Measurements from ENCODE around the gene FAM161B.
"Not testable (repeated sequence)": the region's sequence is repeated elsewhere in the genome, so short reads cannot be mapped to it uniquely, and the experiment has no call there.

FAM161B gene, protein sequence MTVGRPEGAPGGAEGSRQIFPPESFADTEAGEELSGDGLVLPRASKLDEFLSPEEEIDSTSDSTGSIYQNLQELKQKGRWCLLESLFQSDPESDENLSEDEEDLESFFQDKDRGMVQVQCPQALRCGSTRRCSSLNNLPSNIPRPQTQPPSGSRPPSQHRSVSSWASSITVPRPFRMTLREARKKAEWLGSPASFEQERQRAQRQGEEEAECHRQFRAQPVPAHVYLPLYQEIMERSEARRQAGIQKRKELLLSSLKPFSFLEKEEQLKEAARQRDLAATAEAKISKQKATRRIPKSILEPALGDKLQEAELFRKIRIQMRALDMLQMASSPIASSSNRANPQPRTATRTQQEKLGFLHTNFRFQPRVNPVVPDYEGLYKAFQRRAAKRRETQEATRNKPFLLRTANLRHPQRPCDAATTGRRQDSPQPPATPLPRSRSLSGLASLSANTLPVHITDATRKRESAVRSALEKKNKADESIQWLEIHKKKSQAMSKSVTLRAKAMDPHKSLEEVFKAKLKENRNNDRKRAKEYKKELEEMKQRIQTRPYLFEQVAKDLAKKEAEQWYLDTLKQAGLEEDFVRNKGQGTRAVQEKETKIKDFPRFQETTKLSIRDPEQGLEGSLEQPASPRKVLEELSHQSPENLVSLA

DNA sequence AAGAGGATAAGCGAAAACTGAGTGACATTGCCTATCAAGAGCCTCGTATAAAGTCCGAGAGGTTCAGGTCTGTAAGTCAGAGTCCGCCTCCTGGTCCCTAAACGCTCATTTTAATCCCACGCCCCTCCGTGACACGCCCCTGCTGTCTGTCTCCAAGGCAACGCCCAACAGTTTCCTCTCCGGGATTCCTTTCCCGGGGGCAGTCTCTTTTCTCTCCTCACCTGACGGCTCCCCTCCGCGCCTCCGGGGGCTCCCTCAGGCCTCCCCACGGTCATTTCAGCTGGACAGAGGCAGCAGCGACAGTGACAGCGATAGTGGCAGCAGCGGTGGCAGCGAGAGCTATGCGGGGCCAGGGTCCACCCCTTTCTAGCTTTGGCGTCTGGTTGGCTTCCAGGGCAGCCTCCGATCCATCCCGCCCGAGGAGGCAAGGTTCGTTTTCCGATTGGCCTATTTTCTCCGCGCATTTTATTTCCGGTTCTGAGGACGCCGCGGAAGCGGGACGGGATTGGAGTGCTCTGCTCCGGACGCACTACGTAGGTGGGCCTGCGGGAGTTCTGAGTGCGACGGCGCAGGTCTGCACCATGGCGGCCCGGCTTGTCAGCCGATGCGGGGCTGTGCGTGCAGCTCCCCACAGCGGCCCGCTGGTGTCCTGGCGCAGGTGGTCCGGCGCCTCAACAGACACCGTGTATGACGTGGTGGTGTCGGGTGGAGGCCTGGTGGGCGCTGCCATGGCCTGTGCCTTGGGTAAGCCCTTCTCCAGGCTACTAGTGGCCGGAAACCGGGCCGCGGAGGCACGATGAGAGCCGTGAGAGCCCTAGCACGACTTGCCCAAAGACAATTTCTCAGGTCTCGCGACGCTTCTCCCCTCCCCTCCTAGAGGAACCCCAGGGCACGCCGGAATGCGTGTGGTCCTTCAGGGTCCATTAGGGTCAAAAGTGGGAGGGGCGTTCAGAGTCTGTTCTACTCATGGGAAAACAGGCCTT lies at the start of gene FAM161B, which contains the start of gene COQ6:
FAM161B (minus strand) TSS at position 343 of the 983 bp plus-strand sequence; CDS start at position 275, 68 bp downstream.
COQ6 (plus strand) TSS at position 551 of the 983 bp plus-strand sequence; CDS start at position 582, 31 bp downstream.
- DNase-seq (ENCODE audit: low spot score) = peak; percentile 94

DNA sequence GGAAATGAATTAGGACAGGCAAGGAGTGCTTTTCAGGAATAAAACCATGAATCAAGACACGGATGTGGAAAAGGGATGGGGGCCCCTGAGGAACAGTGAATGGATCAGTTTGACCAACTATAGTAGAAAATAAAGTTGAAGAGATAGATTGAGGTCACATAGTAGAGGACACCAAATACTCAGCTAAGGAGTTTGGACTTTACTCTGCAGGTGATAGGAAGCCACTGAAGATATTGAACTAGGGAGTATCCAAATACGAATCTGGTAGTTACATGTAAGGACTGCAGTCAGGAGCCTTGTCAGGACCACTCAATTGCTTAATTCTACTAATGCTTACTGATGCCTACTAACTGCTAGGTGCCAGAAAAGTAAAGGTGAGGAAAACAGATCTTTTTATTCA lies 48.8 kb upstream of the FAM161B start:
- DNase-seq (ENCODE audit: low spot score) = no peak

DNA sequence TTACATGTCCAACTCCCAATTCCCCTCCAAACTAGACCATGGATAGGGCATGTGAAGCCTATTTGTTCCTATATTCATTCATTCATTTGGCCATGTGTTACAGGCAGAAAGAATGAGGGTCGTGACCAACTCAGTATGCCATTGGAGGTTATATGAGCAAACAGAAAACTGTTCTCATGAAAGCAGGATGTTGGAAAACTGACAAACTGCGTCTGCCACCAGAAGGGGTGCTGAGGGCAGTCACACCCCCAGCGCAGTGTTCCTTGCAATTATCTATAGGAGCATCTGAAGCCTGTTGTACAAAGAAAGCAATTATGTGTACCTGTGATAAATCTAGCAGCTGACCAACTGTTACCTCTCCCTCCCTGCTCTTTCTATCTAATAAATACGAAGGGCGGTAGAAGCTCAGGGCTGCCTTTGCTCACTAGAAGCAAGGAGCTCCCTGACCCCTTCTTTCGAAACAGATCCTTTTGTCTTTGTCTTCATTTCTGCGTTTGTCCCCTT lies 48.1 kb upstream of the FAM161B start:
- no peak for DNase-seq (ENCODE audit: low spot score)

DNA sequence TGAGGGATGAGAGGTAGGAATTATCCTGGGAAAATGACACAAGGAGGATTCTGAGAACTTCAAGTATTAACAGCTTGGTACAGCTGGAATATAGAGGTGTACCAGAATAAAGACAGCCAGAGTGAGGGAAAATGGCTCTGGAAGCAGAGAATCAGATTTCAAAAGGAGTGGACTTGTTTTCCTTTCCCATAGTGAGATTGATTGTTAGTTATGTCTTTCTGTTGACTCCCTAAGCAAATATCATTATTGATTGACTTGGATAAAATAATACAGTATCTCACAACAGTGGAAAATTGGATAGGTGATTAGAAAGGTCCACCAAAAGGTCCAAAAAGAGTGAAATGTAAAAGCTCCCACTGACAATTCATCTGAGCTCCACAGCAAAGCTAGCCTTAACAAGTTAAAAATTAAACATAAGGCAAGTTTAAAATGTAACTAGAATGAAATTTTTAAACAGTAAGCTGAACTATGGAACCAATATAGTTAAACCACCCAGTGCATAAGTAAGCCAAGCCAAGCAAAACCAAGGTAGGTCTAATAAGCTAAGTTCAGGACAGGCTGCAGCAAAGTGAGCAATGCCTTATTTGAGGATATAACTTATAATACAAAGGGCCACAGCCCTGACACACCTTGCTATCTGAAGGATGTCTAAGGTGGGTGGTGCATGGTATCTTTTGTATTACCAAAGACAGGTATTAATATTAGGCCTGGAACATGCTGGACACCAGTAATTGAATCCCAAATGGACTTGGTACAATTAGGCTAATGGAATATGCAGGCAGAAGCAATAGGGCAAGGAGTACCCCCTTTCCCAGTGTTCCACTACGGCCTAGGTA lies 47.4 kb upstream of the FAM161B start:
- DNase-seq (ENCODE audit: low spot score) = no peak

DNA sequence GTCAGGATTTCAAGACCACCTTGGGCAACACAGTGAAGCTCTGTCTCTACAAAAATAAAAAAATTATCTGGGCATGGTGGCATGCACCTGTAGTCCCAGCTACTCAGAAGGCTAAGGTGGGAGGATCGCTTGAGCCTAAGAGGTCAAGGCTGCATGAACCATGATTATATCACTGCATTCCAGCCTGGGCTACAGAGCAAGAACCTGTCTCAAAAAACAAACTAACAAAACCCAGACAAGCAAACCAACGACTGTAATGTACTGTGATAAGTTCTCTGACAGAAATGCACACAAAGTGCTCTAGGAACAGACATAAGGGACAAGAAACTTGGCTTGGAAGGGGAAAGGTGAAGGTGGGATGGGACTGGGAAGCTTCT lies 46.8 kb upstream of the FAM161B start:
- DNase-seq (ENCODE audit: low spot score) = no peak

DNA sequence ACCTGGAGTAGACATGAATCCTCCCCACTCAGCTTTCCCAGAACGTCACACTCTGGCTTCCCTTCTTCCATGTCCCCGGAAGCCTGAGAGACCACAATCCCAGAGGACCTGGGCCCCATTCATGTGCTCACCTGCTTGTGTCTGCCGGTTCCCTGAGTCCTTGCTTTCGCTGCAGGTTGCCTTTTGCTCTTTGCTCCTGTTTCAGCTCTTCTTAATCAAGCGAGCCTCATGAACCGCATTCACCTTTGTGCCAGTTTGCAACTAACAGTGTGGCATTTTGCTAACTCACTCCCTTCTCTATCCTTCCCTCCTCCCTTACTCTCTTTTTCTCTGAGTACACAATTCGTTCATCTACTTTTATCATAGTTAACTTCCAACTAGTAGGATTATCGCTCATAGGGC lies 46.1 kb upstream of the FAM161B start:
- DNase-seq (ENCODE audit: low spot score) = no peak

DNA sequence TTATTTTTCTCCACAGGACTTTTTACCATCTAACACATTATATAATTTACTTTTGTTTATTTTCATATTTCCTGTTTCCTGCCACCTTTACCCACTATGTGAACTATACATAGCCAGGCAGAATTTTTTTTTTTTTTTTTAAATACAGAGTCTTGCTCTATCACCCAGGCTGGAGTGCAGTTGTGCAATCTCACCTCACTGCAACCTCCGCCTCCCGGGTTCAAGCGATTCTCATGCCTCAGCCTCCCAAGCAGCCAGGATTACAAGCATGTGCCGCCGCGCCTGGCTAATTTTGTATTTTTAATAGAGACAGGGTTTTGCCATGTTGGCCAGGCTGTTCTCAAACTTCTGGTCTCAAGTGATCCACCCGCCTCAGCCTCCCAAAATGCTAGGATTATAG lies 45.0 kb upstream of the FAM161B start:
- not testable (repeated sequence) for DNase-seq (ENCODE audit: low spot score)

DNA sequence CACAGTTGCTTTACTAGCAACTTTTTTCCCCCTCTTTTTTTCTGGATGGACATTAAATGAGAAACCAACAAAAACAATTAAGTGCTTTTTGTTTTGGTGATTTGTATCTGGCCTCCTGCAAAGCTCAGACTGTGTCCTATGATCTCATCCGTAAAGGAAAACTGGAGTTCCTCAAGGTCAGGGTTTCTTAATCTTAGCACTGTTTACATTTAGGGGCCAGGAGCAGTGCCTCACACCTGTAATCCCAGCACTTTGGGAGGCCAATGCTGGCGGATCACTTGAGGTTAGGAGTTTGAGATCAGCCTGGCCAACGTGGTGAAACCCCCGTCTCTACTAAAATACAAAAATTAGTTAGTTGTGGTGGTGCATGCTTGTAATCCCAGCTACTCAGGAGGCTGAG lies 41.2 kb upstream of the FAM161B start:
- DNase-seq (ENCODE audit: low spot score) = no peak

DNA sequence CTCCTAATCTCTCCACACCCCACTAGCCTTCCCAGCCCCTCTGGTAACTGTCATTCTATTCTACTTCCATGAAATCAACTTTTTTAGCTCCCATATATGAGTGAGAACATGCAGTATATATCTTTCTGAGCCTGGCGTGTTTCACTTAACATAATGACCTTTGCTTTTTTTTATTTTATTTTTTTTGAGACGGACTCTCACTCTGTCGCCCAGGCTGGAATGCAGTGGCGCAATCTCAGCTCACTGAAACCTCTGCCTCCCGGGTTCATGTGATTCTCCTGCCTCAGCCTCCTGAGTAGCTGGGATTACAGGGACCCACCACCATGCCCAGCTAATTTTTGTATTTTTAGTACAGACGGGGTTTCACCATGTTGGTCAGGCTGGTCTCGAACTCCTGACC lies 38.8 kb upstream of the FAM161B start:
- DNase-seq (ENCODE audit: low spot score) = not testable (repeated sequence)

DNA sequence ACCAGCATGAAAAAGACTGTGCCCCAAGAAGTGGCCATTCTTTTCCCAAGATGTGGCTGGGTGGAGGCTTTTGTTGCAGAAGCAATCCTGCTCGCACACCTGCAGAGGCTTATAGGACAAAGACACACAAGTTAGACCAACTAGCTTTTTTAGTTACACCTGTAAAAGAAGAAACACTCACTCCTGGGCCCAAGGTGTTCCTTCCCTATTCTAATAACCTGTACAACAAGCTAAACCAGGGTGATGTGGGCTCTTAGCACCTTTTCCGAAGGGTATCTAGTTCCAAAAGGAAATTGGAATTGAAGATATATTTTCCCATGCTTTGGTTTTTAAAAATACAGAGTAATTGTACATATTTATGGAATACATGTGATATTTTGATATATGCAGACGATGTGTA lies 38.2 kb upstream of the FAM161B start:
- DNase-seq (ENCODE audit: low spot score) = no peak

DNA sequence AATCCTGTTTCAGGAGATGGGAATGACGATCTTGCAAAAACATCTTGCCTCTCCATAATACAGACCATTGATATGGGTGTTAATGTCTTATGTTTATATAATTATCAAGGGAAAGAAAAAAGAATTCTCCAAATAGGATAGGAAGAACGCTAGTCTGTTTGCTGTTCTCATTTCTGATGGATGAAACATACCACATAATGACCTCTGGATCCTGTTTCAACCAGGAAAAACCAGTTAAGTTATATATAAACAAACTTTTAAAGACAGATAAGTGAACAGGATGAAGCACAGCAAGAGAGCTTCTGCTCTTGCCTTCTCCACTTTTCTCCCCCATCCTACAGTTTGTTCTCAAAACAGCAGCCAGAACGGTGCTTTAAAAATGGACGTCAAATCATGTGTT lies 28.0 kb upstream of the FAM161B start:
- DNase-seq (ENCODE audit: low spot score) = no peak

DNA sequence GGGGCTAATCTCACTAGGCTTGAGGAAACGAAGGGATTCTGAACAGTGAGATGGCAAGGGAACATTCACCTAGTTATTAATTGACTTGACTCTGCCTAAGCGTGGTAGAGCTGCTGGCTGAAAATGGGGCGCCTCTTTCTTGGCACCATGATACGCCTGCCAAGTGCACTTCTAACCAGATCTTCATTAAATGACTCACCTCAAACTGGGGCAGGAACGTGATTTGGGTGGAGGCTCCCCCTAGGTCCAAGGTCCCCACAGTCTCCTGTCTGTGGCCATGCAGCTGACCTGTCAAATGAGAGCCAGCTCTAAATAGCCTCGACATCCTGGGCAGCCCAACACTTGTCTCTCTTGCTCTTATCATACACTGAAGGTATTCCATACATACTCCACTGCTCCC lies 26.2 kb upstream of the FAM161B start:
- no peak for DNase-seq (ENCODE audit: low spot score)

DNA sequence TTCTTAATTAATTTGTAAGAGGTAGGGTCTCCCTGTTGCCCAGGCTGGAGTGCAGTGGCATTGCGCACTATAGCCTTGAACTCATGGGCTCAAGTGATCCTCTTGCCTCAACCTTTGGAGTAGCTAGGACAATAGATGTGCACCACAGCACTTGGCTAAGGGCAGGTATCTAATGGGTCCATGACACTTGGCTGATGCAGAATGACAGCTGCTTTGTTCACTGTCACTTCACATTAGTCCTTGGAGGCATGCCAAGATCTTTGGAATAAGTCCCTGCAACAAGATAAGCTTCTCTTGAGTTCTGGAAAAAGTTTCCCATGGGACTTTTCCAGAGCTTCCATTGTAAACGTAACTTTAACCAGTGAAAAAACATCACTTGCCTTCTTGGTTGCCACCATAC lies 23.6 kb upstream of the FAM161B start:
- DNase-seq (ENCODE audit: low spot score) = no peak

DNA sequence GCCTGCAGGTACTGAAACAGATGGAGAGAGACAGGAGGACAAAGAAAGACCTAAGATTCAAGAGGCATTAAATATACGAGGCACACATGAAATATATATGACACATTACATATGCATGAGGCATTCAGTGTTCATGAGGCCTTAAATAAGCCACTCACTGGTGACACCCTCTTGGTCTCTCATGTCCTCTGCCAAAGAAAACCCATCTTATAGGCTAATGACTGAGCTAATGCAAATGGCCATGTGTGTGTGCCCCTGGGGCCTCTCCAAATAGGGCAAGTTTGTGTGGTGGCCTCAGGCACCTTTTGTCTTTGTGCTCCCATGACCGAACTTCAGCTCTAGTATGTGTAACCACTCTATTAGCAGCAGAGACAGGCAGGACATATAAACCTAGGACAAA lies 19.0 kb upstream of the FAM161B start:
- DNase-seq (ENCODE audit: low spot score) = no peak

DNA sequence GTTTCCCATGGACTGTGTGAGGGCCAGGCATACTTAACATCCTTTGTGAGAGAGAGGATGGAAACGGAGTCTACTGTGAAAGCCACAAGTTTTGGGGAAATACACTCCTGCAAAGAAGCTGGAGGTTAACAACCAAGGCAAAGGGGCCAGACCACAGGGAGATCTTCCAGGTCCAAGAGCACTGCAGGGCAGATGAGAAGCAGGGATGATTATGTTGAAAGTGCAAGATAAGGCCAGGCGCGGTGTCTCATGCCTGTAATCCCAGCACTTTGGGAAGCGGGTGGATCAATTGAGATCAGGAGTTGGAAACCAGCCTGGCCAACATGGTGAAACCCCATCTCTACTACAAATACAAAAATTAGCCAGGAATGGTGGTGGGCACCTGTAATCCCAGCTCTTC lies 15.3 kb upstream of the FAM161B start:
- no peak for DNase-seq (ENCODE audit: low spot score)

DNA sequence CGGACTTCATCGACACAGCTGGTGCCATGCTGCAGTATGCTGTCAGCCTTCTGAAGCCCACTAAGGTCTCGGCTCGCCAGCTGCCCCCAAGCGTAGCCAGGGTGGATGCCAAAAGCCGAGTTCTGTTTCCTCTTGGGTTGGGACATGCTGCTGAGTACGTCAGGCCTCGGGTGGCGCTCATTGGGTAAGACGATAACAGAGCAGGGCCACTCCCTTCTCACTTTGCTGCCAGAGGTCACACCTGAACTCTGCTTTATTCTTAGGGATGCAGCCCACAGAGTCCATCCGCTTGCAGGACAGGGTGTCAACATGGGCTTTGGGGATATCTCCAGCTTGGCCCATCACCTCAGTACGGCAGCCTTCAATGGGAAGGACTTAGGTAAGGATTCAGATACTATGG lies 11.3 kb upstream of the FAM161B start:
- DNase-seq (ENCODE audit: low spot score) = no peak

DNA sequence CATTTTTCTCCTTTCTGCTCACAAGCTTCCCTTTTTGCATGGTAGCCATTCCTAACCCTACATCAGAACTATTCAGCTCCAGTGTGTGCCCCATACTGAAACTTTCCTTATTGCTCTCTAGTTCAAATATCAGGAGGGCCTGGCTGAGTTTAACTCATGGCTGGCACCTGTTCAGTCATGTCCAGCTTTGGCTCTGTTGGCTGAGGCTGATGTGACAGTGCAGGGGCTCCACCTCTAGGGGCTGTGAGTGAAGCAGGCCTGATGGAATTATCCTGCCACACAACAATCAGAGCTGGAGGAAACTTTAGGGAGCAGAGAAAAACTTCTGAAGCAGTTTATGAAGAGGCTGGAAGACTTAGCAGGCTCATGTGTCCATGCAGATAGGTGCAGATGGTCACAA lies 8.7 kb upstream of the FAM161B start:
- DNase-seq (ENCODE audit: low spot score) = no peak

DNA sequence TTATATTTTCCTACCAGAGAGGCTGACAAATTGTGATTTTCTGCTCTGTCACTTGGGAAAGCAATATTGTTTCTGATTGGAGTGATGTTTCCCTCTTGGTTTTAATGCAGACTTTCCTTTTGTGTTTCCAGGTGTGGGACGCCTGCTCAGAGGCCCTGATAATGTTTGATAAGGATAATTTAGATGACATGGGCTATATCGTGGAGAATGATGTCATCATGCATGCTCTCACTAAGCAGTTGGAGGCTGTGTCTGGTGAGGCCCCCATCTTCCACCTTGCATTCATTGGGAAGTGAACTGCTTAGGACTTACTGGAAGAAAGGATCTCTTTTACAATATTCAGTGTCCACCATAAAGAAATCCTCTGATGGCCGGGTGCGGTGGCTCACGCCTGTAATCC lies 5.8 kb upstream of the FAM161B start:
- no peak for DNase-seq (ENCODE audit: low spot score)

DNA sequence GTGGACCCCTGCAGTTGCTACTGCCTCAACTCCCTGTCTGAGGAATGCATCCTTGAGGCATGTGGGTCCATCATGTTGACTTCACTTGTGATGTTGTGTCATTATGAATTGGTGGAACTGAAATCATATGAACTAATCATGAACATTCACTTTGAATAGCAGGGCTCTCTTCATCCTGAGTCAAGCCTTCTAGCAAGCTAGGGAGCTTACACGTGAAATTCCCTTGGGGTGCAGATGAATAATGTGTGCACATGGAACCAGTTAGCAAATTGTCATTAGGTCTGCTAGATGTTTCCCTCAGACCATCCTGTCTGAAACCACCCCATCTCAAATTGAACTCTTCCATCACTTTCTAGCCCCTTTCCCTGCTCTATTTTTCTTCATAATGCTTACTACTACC lies 3.8 kb upstream of the FAM161B start:
- no peak for DNase-seq (ENCODE audit: low spot score)

DNA sequence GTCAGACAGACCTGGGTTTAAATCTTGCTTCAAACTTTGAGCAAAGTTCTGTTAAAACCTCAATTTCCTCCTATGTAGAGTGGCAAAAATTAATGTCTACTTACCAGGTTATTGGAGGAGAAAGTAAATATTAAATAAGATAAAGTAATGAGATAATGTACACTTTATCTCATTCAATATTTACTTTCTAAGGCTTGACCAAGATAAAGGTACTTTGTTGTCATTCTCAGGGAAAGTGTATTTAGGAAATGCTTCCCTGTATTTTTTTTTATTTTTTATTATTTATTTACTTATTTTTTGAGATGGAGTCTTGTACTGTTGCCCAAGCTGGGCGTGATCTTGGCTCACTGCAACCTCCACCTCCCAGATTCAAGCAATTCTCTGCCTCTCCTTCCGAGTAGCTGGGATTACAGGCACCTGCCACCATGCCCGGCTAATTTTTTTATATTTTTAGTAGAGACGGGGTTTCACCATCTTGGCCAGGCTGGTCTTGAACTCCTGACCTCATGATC lies 4.7 kb downstream of the FAM161B start:
- DNase-seq (ENCODE audit: low spot score) = no peak
